ENCODE measurements around the gene LIPA. TPM values are rescaled to one million over a fixed set of nuclear protein-coding genes. Genes with fewer than 3 reads are reported as not detected.
"Not testable (repeated sequence)": the region's sequence is repeated elsewhere in the genome, so short reads cannot be mapped to it uniquely, and the experiment has no call there.

LIPA gene
- total RNA-seq, 5 donors from 2014 or later (not counting 1 experiment from before 2014, with no cell fraction given): 23.2 to 38.2 (median 33.6) TPM

DNA sequence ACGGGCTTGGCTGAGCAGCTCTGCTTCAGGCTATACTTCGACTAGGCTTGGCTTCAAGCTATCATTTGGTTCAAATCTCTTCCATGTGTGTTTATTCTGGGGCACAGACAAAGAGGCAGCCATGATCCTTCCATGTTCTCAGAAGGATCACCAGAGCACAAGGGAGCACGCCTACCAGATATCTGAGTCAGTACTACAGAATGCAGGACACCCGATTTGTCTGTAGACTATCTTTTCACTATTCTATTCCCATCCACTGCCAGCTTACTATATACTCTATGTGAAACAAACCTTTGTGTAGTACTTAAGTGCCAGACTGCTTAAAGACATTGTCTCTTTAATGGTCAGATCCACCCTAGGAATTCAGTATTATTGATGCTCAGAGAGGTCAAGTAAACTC lies 79.6 kb downstream of the LIPA start:
- Histone ChIP-seq H3K4me1 (ENCODE audit: control insufficient read depth in 1 of 2, extremely low read depth in 1 of 2, insufficient read depth in 2 of 2, low read length in 2 of 2) (no peaks in the 10 kb centered on the region), H3K4me3 (ENCODE audit: control insufficient read depth in 1 of 2, extremely low read depth in 1 of 2, low read length in 1 of 2) (no peak overlapping the region), H3K27ac (ENCODE audit: low read length) (no peak overlapping the region), H3K9me3 (no peaks in the 10 kb centered on the region), H3K36me3 (ENCODE audit: control insufficient read depth in 2 of 2, extremely low read depth in 1 of 2, insufficient read depth in 1 of 2, low read length in 1 of 2) (no peaks in the 10 kb centered on the region), H3K27me3 (replicated peaks in 1 of 2; ENCODE audit: control insufficient read depth in 2 of 2, extremely low read depth in 1 of 2, insufficient read depth in 2 of 2, low read length in 1 of 2) (no peaks in the 10 kb centered on the region)
- 100% methylated on average over 3 of the region's 4 CpGs for WGBS (ENCODE audit: insufficient coverage)
- no peak for ATAC-seq (replicated peaks in 1 of 4)
- no peaks in the 10 kb centered on the region for H3K4me1 Mint-ChIP-seq
- no peaks in the 10 kb centered on the region for H3K36me3 Mint-ChIP-seq
- no peak for DNase-seq
- ChIA-PET CTCF (interaction anchor here in 1 of 2 donors (0.5 kb wide), 1 partner anchor 240 kb away, joined by 4 read pairs; no protein-coding TSS in a partner anchor), POLR2A (no interaction called here)
- no peak overlapping the region for H3K4me3 Mint-ChIP-seq
- no peak overlapping the region for H3K27ac Mint-ChIP-seq
- H3K27me3 Mint-ChIP-seq: peaks cover 15 to 17% of the 10 kb centered on the region in 2 donors
- H3K9me3 Mint-ChIP-seq: no peaks in the 10 kb centered on the region

DNA sequence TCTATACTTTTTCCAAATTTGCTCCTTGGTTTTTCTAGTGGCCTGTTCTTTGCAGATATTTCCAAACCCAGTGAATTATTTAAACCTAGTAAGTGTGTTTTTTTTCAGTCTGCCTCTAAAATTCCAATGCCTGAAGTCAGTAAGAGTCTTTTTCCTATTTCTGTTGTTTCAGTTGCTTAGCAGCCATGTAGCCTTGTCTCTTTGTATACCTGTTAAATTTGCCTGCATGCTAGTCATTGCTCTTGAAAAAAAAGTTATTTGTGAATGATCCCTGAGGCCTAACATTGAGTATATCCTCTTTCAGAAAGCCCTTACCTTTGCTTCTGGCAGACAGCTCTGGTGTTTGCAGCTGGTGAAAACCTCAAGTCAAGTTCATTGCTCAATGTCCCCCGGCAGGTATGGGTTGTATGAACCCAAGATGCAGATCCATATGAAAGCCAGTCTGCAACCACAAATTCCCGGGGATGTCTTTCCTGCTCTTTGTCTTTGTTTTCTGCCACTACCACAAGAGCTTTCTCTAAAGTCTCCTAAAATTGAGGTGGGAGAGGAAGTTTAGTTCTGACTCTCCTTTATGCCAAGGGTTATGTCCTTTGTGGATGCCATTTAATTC lies 80.2 kb downstream of the LIPA start:
- Mint-ChIP-seq H3K4me3 (no peak overlapping the region), H3K27ac (no peak overlapping the region), H3K9me3 (no peaks in the 10 kb centered on the region), H3K27me3 (peaks cover 18 to 21% of the 10 kb centered on the region in 2 donors), H3K36me3 (no peaks in the 10 kb centered on the region), H3K4me1 (no peaks in the 10 kb centered on the region)
- no peaks in the 10 kb centered on the region for H3K36me3 ChIP-seq (ENCODE audit: control insufficient read depth in 2 of 2, extremely low read depth in 1 of 2, insufficient read depth in 1 of 2, low read length in 1 of 2)
- no peak overlapping the region for H3K4me3 ChIP-seq (ENCODE audit: control insufficient read depth in 1 of 2, extremely low read depth in 1 of 2, low read length in 1 of 2)
- no peaks in the 10 kb centered on the region for H3K27me3 ChIP-seq (replicated peaks in 1 of 2; ENCODE audit: control insufficient read depth in 2 of 2, extremely low read depth in 1 of 2, insufficient read depth in 2 of 2, low read length in 1 of 2)
- POLR2A ChIA-PET: no interaction called here
- H3K9me3 ChIP-seq: no peaks in the 10 kb centered on the region
- no peak for DNase-seq
- no peaks in the 10 kb centered on the region for H3K4me1 ChIP-seq (ENCODE audit: control insufficient read depth in 1 of 2, extremely low read depth in 1 of 2, insufficient read depth in 2 of 2, low read length in 2 of 2)
- no peak for ATAC-seq (replicated peaks in 1 of 4)
- H3K27ac ChIP-seq (ENCODE audit: low read length): no peak overlapping the region
- CTCF ChIA-PET: interaction anchor here in 1 of 2 donors (0.5 kb wide), 1 partner anchor 240 kb away, joined by 4 read pairs; no protein-coding TSS in a partner anchor
- WGBS (ENCODE audit: insufficient coverage): 100% methylated on average over 1 of the region's 2 CpGs

DNA sequence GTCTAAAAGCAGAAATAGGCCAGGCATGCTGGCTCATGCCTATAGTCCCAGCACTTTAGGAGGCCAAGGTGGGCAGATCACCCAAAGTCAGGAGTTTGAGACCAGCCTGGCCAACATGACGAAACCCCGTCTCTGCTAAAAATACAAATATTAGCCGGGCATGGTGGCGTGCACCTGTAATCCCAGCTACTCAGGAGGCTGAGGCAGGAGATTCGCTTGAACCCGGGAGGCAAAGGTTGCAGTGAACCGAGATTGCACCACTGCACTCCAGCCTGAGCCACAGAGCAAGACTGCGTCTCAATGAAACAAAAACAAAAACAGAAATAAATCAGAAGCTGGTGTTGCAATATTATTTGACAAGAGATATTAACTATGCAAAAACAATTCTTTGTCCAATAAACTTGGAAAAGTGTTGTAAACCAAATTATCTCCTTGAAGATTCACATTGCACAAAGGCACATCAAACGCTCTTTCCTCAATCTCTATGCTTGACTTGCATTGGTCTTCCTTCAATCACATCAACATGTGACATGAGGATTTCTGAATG lies 83.1 kb downstream of the LIPA start:
- H3K27me3 ChIP-seq (replicated peaks in 1 of 2; ENCODE audit: control insufficient read depth in 2 of 2, extremely low read depth in 1 of 2, insufficient read depth in 2 of 2, low read length in 1 of 2); H3K9me3 ChIP-seq; H3K27ac ChIP-seq (ENCODE audit: low read length); CTCF ChIA-PET; H3K36me3 Mint-ChIP-seq; DNase-seq; H3K36me3 ChIP-seq (ENCODE audit: control insufficient read depth in 2 of 2, extremely low read depth in 1 of 2, insufficient read depth in 1 of 2, low read length in 1 of 2); H3K27ac Mint-ChIP-seq; H3K4me3 Mint-ChIP-seq; H3K4me3 ChIP-seq (ENCODE audit: control insufficient read depth in 1 of 2, extremely low read depth in 1 of 2, low read length in 1 of 2); H3K4me1 ChIP-seq (ENCODE audit: control insufficient read depth in 1 of 2, extremely low read depth in 1 of 2, insufficient read depth in 2 of 2, low read length in 2 of 2); POLR2A ChIA-PET; H3K9me3 Mint-ChIP-seq; ATAC-seq (replicated peaks in 1 of 4): not testable (repeated sequence)
- peaks cover 13 to 14% (median 14%) of the 10 kb centered on the region in 3 donors for H3K4me1 Mint-ChIP-seq
- H3K27me3 Mint-ChIP-seq: peaks cover 22 to 23% of the 10 kb centered on the region in 2 donors
- WGBS (ENCODE audit: insufficient coverage): 79% methylated on average over 7 of the region's 9 CpGs

DNA sequence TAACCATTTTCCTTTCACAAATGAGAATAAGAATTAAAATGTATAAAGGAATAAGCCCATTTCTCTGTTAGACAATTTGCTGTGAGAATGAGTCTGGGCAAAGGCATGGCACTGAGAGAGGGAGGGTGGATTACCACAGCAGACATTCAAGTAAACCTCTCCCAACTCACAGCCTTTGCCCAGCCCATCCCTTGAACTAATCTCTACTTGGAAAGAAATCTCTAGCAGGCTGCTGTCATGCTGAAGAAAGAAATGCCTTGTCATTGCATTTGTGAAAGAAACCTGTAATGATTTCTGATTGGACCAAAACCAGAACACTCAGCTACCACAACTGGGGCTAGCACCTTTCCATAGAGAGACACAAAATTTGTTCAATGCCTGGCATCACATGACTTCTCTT lies 83.7 kb downstream of the LIPA start:
- peaks cover 2 to 6% of the 10 kb centered on the region in 2 experiments for H3K4me1 ChIP-seq (ENCODE audit: control insufficient read depth in 1 of 2, extremely low read depth in 1 of 2, insufficient read depth in 2 of 2, low read length in 2 of 2)
- CTCF ChIA-PET: no interaction called here
- Mint-ChIP-seq H3K27ac (no peak overlapping the region), H3K27me3 (peaks cover 18 to 23% of the 10 kb centered on the region in 2 donors), H3K4me3 (no peak overlapping the region), H3K4me1 (peaks cover 18% of the 10 kb centered on the region in 3 donors), H3K36me3 (no peaks in the 10 kb centered on the region), H3K9me3 (no peaks in the 10 kb centered on the region)
- no peaks in the 10 kb centered on the region for H3K9me3 ChIP-seq
- POLR2A ChIA-PET: no interaction called here
- no peak for DNase-seq
- H3K4me3 ChIP-seq (ENCODE audit: control insufficient read depth in 1 of 2, extremely low read depth in 1 of 2, low read length in 1 of 2): no peak overlapping the region
- H3K27me3 ChIP-seq (replicated peaks in 1 of 2; ENCODE audit: control insufficient read depth in 2 of 2, extremely low read depth in 1 of 2, insufficient read depth in 2 of 2, low read length in 1 of 2): no peaks in the 10 kb centered on the region
- no peak for ATAC-seq (replicated peaks in 1 of 4)
- H3K36me3 ChIP-seq (ENCODE audit: control insufficient read depth in 2 of 2, extremely low read depth in 1 of 2, insufficient read depth in 1 of 2, low read length in 1 of 2): no peaks in the 10 kb centered on the region
- H3K27ac ChIP-seq (ENCODE audit: low read length): no peak overlapping the region

- ATAC-seq (replicated peaks in 1 of 4) (no peak), DNase-seq (no peak)
- H3K27ac ChIP-seq (ENCODE audit: low read length): no peak overlapping the region
- H3K4me3 ChIP-seq (ENCODE audit: control insufficient read depth in 1 of 2, extremely low read depth in 1 of 2, low read length in 1 of 2): no peak overlapping the region
- Mint-ChIP-seq H3K4me3 (no peak overlapping the region), H3K27ac (no peak overlapping the region), H3K36me3 (no peaks in the 10 kb centered on the region), H3K27me3 (peaks cover 11% of the 10 kb centered on the region in 2 donors), H3K9me3 (no peaks in the 10 kb centered on the region), H3K4me1 (peaks cover 18% of the 10 kb centered on the region in 3 donors)
- peaks cover 2 to 6% of the 10 kb centered on the region in 2 experiments for H3K4me1 ChIP-seq (ENCODE audit: control insufficient read depth in 1 of 2, extremely low read depth in 1 of 2, insufficient read depth in 2 of 2, low read length in 2 of 2)
- H3K9me3 ChIP-seq: no peaks in the 10 kb centered on the region
- WGBS (ENCODE audit: insufficient coverage): 83% methylated on average over 2 of the region's 4 CpGs
- CTCF ChIA-PET: interaction anchor here in 1 of 2 donors (0.6 kb wide), 1 partner anchor 68 kb away, joined by 6 read pairs; no protein-coding TSS in a partner anchor
- H3K27me3 ChIP-seq (replicated peaks in 1 of 2; ENCODE audit: control insufficient read depth in 2 of 2, extremely low read depth in 1 of 2, insufficient read depth in 2 of 2, low read length in 1 of 2): no peaks in the 10 kb centered on the region
- H3K36me3 ChIP-seq (ENCODE audit: control insufficient read depth in 2 of 2, extremely low read depth in 1 of 2, insufficient read depth in 1 of 2, low read length in 1 of 2): no peaks in the 10 kb centered on the region
- POLR2A ChIA-PET: no interaction called here
Measured at GRCh38 chr10:89165923-89166322, 85.7 kb downstream of the LIPA start.

GRCh38 chr10:89164920-89165319 lies 86.7 kb downstream of the LIPA start:
- no peak overlapping the region for H3K4me3 ChIP-seq (ENCODE audit: control insufficient read depth in 1 of 2, extremely low read depth in 1 of 2, low read length in 1 of 2)
- POLR2A ChIA-PET: no interaction called here
- no peaks in the 10 kb centered on the region for H3K27me3 ChIP-seq (replicated peaks in 1 of 2; ENCODE audit: control insufficient read depth in 2 of 2, extremely low read depth in 1 of 2, insufficient read depth in 2 of 2, low read length in 1 of 2)
- H3K4me1 Mint-ChIP-seq: peaks cover 18% of the 10 kb centered on the region in 3 donors
- H3K4me3 Mint-ChIP-seq: no peak overlapping the region
- H3K27ac ChIP-seq (ENCODE audit: low read length): no peak overlapping the region
- H3K27ac Mint-ChIP-seq: no peak overlapping the region
- H3K9me3 Mint-ChIP-seq: no peaks in the 10 kb centered on the region
- WGBS (ENCODE audit: insufficient coverage): 100% methylated on average over 4 of the region's 4 CpGs
- DNase-seq (no peak), ATAC-seq (replicated peaks in 1 of 4) (no peak)
- no peaks in the 10 kb centered on the region for H3K36me3 ChIP-seq (ENCODE audit: control insufficient read depth in 2 of 2, extremely low read depth in 1 of 2, insufficient read depth in 1 of 2, low read length in 1 of 2)
- no peaks in the 10 kb centered on the region for H3K36me3 Mint-ChIP-seq
- peaks cover 11% of the 10 kb centered on the region in 2 donors for H3K27me3 Mint-ChIP-seq
- CTCF ChIA-PET: no interaction called here
- peaks cover 2 to 6% of the 10 kb centered on the region in 2 experiments for H3K4me1 ChIP-seq (ENCODE audit: control insufficient read depth in 1 of 2, extremely low read depth in 1 of 2, insufficient read depth in 2 of 2, low read length in 2 of 2)
- H3K9me3 ChIP-seq: no peaks in the 10 kb centered on the region

All from T-cell (primary cell).